IMR-90 (cell line): ENCODE measurements around the gene NHP2.

Source experiments
- CTCF ChIP-seq: conservative IDR thresholded peaks from 2 replicates; pipeline ENCODE4 v1.5.1; 2012; ENCODE audit warnings: mild to moderate bottlenecking, low read depth, low read length, improper control_type of control experiment
- MXI1 ChIP-seq: IDR thresholded peaks from 2 replicates; pipeline ENCODE4 v1.6.1; 2012; ENCODE audit warnings: low read depth, mild to moderate bottlenecking, low read length, moderate library complexity, borderline replicate concordance
- POLR2A ChIP-seq: IDR thresholded peaks from 2 replicates; pipeline ENCODE4 v1.6.1; 2012; ENCODE audit warnings: mild to moderate bottlenecking, low read depth, low read length
- RFX5 ChIP-seq: IDR thresholded peaks from 2 replicates; pipeline ENCODE4 v1.8.0; 2012; ENCODE audit warnings: low read depth, mild to moderate bottlenecking, low read length, moderate library complexity
- SMC3 ChIP-seq: fragments of 150-350 bp; IDR thresholded peaks from 2 replicates; pipeline ENCODE4 v1.6.1; 2016; ENCODE audit warnings: low read depth, mild to moderate bottlenecking, antibody characterized with exemption, low read length, moderate library complexity

DNA sequence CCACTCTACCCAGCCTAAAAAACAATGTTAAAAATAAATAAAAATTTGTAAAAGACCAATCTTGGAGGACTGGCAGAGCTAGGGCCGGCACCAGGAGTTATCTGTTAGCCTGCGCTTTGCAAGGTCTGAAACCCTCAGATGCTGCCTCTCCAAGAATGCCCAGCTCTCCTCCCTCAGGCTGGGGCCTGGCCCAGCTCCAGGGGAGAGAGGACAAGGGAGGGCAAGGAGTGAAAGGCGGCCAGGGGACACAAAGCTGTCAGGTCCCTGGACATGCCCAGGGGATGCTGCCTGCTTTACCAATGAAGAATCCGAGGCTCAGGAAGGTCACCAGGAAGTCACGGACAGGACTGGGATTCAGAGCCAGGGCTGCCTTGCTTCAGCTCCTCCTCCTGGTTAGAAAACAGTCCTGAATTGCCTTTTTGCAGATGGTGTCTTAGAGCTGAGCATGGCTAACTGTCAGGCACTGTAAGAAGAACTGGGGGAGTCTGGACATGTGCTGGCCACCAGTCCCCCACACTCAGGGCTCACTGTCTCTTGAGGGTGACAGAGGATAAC lies 45.9 kb downstream of the NHP2 start:
- TF ChIP-seq CTCF (no peak), MXI1 (no peak), RFX5 (no peak), SMC3 (no peak), POLR2A (no peak)
